NT2/D1 (cell line): ENCODE data around the gene DCDC2C.

Experiments
- DNase-seq: peaks from one replicate; pipeline ENCODE4 v3.0.0-alpha.2; 2011; ENCODE audit warnings: low read depth, low spot score
- H3K27me3 ChIP-seq: 2 replicates; pipeline ENCODE4 v1.6.0; 2011; ENCODE audit warnings: mild to moderate bottlenecking; ENCODE audit not compliant: insufficient read length, insufficient read depth
- H3K36me3 ChIP-seq: 2 replicates; pipeline ENCODE4 v1.6.1; 2011; ENCODE audit warnings: mild to moderate bottlenecking, low read length, mixed read lengths; ENCODE audit not compliant: insufficient read depth, insufficient read length
- H3K4me1 ChIP-seq: 2 replicates; pipeline ENCODE4 v1.5.1; 2011; ENCODE audit not compliant: insufficient read depth, insufficient read length
- H3K4me3 ChIP-seq: 2 replicates; pipeline ENCODE4 v1.5.1; 2011; ENCODE audit warnings: low read depth; ENCODE audit not compliant: insufficient read length
- H3K9ac ChIP-seq: 2 replicates; pipeline ENCODE4 v1.6.0; 2011; ENCODE audit warnings: low read depth; ENCODE audit not compliant: insufficient read length
- H3K9me3 ChIP-seq: 2 replicates; pipeline ENCODE4 v1.5.1; 2011; ENCODE audit warnings: mild to moderate bottlenecking, low read length; ENCODE audit not compliant: insufficient read depth
- SUZ12 ChIP-seq: IDR thresholded peaks from 2 replicates; pipeline ENCODE4 v1.6.1; 2011; ENCODE audit not compliant: insufficient read length, insufficient read depth; ENCODE audit errors: extremely low read depth
- YY1 ChIP-seq: IDR thresholded peaks from 2 replicates; pipeline ENCODE4 v1.6.1; 2011; ENCODE audit not compliant: insufficient read length, insufficient read depth
- ZNF274 ChIP-seq: IDR thresholded peaks from 2 replicates; pipeline ENCODE4 v1.6.1; 2011; ENCODE audit warnings: mild to moderate bottlenecking, low read depth, low read length

DCDC2C gene

DNA sequence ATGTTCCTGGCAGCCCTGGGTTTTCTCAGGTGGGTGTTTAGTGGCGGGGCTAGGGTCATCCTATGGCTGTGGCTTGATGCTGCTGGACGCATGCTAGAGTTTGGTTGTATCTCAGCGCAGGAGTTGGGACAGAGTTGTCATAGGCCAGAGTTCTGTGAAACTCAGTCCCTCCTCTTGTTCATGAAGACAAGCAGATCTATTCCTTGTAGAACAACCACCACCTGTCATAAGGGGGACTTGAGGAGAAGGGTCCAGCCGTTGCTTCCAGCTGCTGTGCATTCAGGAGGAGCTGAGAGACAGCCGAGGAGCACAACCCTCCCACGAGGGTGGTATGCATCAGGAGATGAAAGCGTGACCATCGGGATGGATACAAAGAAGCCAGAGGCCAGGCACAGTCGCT lies 26.4 kb downstream of the DCDC2C start:
- no peak overlapping the region for H3K4me3 ChIP-seq
- H3K36me3 ChIP-seq: no peaks in the 10 kb centered on the region
- H3K9ac ChIP-seq: no peak overlapping the region
- TF ChIP-seq SUZ12 (no peak), YY1 (no peak), ZNF274 (no peak)
- H3K27me3 ChIP-seq: peaks cover 3% of the 10 kb centered on the region
- H3K9me3 ChIP-seq: no peaks in the 10 kb centered on the region
- DNase-seq: no peak
- H3K4me1 ChIP-seq: peaks cover 3% of the 10 kb centered on the region

DNA sequence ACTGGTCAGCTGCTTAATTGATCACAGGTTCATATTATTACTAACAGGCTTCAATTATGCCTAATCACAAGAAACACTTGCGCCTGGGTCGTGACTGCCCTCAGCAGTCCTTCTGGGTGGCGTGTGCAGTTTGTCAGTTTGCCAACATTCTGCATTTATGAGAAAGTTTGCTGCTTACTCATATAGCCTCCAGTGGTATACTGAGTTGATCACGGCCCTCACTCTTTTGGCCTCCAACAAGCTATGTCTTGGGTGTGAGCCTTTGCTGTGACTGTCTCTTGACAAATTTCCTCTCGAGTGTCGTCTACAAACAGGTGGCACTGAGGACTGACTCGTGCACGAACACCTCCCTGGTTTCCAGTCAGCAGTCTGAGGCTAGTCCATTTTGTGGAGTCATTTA lies 27.3 kb downstream of the DCDC2C start:
- Histone ChIP-seq H3K4me1 (peaks cover 3% of the 10 kb centered on the region), H3K9me3 (no peaks in the 10 kb centered on the region), H3K27me3 (peaks cover 3% of the 10 kb centered on the region), H3K36me3 (no peaks in the 10 kb centered on the region), H3K4me3 (no peak overlapping the region), H3K9ac (no peak overlapping the region)
- TF ChIP-seq YY1 (no peak), ZNF274 (no peak), SUZ12 (no peak)
- DNase-seq: no peak

DNA sequence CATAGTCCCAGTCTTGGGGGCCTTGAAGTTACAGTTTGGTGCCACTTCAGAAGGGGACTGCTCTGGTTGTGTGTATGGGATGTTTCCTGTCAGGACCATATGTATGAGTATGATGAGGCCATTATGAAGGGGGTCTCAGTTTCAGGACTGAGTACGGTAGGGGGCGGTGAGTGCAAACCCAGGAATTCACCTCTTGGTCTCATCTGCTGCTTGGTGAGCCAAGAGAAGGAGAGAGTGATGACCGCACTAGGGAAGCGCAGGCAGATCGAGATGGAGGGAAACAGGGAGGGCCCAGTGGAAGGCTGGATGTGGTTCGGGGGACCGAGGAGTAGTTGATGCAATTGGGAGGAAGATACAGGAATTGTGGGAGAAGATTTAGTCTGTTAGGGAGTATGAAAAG lies 28.5 kb downstream of the DCDC2C start:
- TF ChIP-seq SUZ12 (no peak), YY1 (no peak), ZNF274 (no peak)
- peaks cover 3% of the 10 kb centered on the region for H3K4me1 ChIP-seq
- H3K9ac ChIP-seq: no peak overlapping the region
- H3K27me3 ChIP-seq: peaks cover 3% of the 10 kb centered on the region
- H3K36me3 ChIP-seq: no peaks in the 10 kb centered on the region
- no peak overlapping the region for H3K4me3 ChIP-seq
- H3K9me3 ChIP-seq: no peaks in the 10 kb centered on the region
- DNase-seq: no peak

DNA sequence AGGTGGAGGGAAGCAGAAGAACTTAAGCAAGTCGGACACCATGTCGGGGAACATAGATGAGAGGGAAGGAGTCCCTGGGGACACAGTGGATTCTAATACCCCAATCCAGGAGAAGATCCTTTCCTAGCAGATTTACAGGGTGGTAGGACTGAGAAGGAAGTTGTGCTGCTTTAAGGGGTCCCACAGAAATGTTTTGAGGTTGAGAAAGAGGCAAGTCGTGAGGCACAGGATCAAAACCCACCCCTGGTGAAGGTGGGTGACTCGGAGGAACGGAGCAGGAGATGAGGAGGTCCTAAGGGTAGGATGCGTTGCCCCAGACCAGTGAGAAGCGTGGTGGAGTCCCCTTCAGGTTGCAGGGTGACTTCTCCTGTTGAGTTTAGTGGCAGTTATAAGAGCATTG lies 32.7 kb downstream of the DCDC2C start:
- TF ChIP-seq ZNF274 (no peak), YY1 (no peak), SUZ12 (no peak)
- no peaks in the 10 kb centered on the region for H3K4me1 ChIP-seq
- H3K27me3 ChIP-seq: no peaks in the 10 kb centered on the region
- H3K4me3 ChIP-seq: no peak overlapping the region
- no peaks in the 10 kb centered on the region for H3K9me3 ChIP-seq
- no peaks in the 10 kb centered on the region for H3K36me3 ChIP-seq
- no peak for DNase-seq
- H3K9ac ChIP-seq: no peak overlapping the region

DNA sequence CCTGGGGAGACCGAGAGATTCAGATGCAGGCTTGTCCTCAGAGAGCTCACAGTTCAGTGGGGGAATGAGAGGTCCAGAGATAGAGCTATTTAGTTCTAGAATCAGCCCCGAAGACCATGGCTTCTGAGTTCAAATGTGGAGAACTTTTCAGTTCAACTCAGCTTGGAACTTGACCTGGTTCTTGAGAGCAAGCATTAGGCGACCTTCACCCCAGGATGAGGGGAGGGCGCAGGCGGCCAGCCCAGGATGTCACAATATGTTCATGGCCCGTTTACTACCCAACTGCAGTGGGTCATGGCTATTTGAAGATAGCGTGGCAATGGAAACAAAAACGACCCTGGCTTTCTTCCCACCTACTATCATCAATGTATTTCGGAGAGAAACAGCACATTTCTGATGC lies 33.8 kb downstream of the DCDC2C start:
- TF ChIP-seq YY1 (no peak), SUZ12 (no peak), ZNF274 (no peak)
- no peak overlapping the region for H3K4me3 ChIP-seq
- H3K9ac ChIP-seq: no peak overlapping the region
- no peak for DNase-seq
- no peaks in the 10 kb centered on the region for H3K4me1 ChIP-seq
- no peaks in the 10 kb centered on the region for H3K9me3 ChIP-seq
- H3K27me3 ChIP-seq: no peaks in the 10 kb centered on the region
- H3K36me3 ChIP-seq: no peaks in the 10 kb centered on the region

DNA sequence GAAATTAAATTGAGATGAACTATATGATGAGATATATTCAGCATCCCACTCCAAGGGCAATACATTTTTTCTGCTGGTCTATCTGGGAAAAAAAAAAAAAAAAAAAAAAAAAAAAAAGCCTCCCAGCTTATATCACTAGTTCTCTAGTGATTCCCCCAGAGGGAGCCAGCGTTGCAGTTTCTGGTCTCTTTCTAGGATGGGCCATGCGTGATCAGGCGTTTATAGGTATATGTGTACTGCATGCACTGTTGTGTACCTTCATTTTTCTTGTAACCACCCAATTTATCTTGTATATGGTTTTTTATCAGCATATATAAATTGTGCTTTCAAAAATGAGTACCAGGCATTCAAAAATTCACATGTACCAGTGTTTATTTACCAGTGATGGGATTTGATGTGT lies 35.1 kb downstream of the DCDC2C start:
- no peaks in the 10 kb centered on the region for H3K9me3 ChIP-seq
- TF ChIP-seq ZNF274 (no peak), YY1 (no peak), SUZ12 (no peak)
- no peak overlapping the region for H3K9ac ChIP-seq
- no peaks in the 10 kb centered on the region for H3K4me1 ChIP-seq
- H3K36me3 ChIP-seq: no peaks in the 10 kb centered on the region
- DNase-seq: peak; percentile 43
- H3K27me3 ChIP-seq: no peaks in the 10 kb centered on the region
- no peak overlapping the region for H3K4me3 ChIP-seq

DNA sequence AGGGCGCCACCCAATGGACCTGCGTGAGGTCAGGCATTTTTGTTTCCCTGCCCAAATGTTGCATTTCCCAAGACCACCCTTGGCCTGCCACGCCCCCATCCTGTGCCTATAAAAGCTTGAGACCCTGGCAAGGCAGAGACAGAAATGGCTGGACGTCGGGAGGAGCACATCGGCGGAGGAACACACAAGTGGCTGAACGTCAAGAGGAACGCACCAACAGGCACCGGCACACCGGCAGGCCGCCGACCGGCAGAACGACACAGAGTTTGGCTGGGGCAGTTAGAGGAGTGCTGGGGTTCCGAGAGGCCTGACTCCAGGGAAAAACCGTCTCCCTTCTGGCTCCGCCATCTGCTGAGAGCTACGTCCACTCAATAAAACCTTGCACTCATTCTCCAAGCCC lies 35.9 kb downstream of the DCDC2C start:
- H3K4me1 ChIP-seq: no peaks in the 10 kb centered on the region
- no peak for TF ChIP-seq SUZ12
- TF ChIP-seq YY1: no peak
- no peak for TF ChIP-seq ZNF274
- no peaks in the 10 kb centered on the region for H3K36me3 ChIP-seq
- no peak overlapping the region for H3K4me3 ChIP-seq
- DNase-seq: no peak
- H3K9ac ChIP-seq: no peak overlapping the region
- no peaks in the 10 kb centered on the region for H3K27me3 ChIP-seq
- H3K9me3 ChIP-seq: no peaks in the 10 kb centered on the region

DNA sequence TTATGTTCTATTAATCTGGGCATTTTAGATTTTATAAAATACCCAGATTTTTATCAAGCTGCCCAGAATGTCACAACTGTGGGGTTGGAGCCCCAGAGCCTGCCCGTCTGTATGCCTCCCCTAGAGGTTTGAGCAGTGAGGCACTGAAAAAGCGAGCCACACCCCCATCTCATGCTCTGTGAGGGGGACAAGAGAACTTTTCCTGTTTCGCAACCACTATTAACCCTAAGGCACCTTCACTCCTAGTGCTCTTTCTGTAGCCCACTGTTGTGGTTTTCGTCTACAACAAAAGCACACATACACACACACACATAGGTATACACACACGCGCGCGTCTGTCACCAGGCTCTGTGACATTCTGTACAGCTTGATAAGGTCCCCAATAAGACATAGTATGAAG lies 38.0 kb downstream of the DCDC2C start:
- H3K36me3 ChIP-seq: no peaks in the 10 kb centered on the region
- no peak overlapping the region for H3K4me3 ChIP-seq
- H3K4me1 ChIP-seq: no peaks in the 10 kb centered on the region
- no peaks in the 10 kb centered on the region for H3K27me3 ChIP-seq
- TF ChIP-seq YY1: no peak
- no peak for TF ChIP-seq SUZ12
- no peak for TF ChIP-seq ZNF274
- H3K9ac ChIP-seq: no peak overlapping the region
- no peaks in the 10 kb centered on the region for H3K9me3 ChIP-seq
- no peak for DNase-seq
